Transverse colon (tissue), 4 donors: ENCODE measurements around the gene GPX4.

Experiments used
- CTCF ChIP-seq, 5 experiments: fragments of 200-600 bp in 3 of 5; fragments of 450-650 bp in 2 of 5; sonication (generic) in 3 of 5; IDR thresholded peaks; 1 replicate in 2 of 5; 2 replicates in 3 of 5; pipeline ENCODE4 v1.5.1; 2016 to 2017; ENCODE audit warnings: antibody characterized with exemption in 5 of 5, inconsistent platforms in 3 of 5, mild to moderate bottlenecking in 2 of 5, moderate library complexity in 1 of 5
- POLR2AphosphoS5 ChIP-seq, 3 donors: sonication (generic); formaldehyde crosslinking; IDR thresholded peaks; one replicate each; pipeline ENCODE4 v1.6.1; 2016; ENCODE audit warnings: antibody characterized with exemption in 3 of 3

DNA sequence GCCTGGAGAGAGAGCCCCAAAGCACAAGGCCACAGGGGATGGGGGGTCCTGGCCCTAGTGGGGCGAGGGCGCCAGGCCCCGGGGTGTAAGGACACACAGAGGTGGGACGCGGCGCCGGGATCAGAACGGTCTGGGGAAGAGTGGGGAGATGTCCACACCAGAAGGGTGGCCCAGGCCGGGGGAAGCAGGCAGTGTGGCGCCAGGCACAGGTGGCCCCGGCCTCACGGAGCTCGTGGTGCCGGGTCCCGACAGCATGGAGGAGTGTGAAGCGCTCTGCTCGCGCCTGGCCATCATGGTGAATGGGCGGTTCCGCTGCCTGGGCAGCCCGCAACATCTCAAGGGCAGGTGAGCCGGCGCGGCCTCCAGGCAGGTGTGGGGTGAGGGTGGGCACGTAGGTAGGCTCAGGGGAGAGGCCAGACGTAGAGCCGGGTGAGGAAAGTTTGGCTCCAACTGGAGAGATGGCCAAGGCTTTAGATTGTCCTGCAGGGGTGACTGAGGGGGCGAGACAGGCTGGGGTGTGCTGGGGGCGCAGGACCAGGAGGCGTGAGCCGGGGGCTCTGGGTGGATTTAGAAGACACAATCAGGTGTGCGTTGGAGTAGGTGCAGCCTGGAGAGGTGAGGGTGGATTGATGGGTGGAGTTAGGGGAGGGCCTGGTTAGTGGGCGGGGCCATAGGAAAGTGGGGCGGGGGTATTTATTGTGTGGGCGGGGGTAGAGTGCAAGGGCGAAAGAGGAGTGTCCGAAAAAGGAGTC, 39.7 kb upstream of the GPX4 start:
- TF ChIP-seq CTCF (IDR thresholded peaks at IDR 0.05) (no peak), POLR2AphosphoS5 (IDR thresholded peaks at IDR 0.05) (no peak)
